MG63 (cell line): Measurements from ENCODE around the gene NUDT8. TPM values are rescaled to one million over a fixed set of nuclear protein-coding genes. Genes with fewer than 3 reads are reported as not detected.

Experiments used
- total RNA-seq: library from RNA; depleted of rRNA; stranded (reverse); fragments of >200 nt; shearing (Covaris generic); gene quantifications from 2 replicates; pipeline ENCODE4 v1.2.3, GENCODE V29; 2014; ENCODE audit warnings: low replicate concordance; rRNA removed

NUDT8 gene
- total RNA-seq, 1 experiment from 2014 or later, result 15.0 TPM

Other genes with a start within 250 kb of the NUDT8 start
- 1.7 and 17.6 TPM in 2 replicates for gene RAD9A, start 238.0 kb downstream of the NUDT8 start, total RNA-seq
- 244 and 262 TPM in 2 replicates for gene PPP1CA, start 228.1 kb downstream of the NUDT8 start, total RNA-seq
- not detected in 2 replicates for gene TBC1D10C, start 225.9 kb downstream of the NUDT8 start, total RNA-seq
- not detected in 2 replicates for gene CARNS1, start 214.3 kb downstream of the NUDT8 start, total RNA-seq
- 77.9 and 121 TPM in 2 replicates for gene RPS6KB2, start 201.4 kb downstream of the NUDT8 start, total RNA-seq
- not detected in 2 replicates for gene PTPRCAP, start 192.3 kb downstream of the NUDT8 start, total RNA-seq
- 58.3 and 96.9 TPM in 2 replicates for gene CORO1B, start 186.5 kb downstream of the NUDT8 start, total RNA-seq
- gene GPR152, start 177.2 kb downstream of the NUDT8 start, total RNA-seq, result not detected in 2 replicates
- 0.26 and 3.0 TPM in 2 replicates for gene CABP4, start 174.6 kb downstream of the NUDT8 start, total RNA-seq
- gene TMEM134, start 160.7 kb downstream of the NUDT8 start, total RNA-seq, result 39.4 and 44.2 TPM in 2 replicates
- gene AIP, start 146.9 kb downstream of the NUDT8 start, total RNA-seq, result 85.1 and 122 TPM in 2 replicates
- gene PITPNM1, start 124.6 kb downstream of the NUDT8 start, total RNA-seq, result 5.5 and 18.9 TPM in 2 replicates
- gene CDK2AP2, start 121.8 kb downstream of the NUDT8 start, total RNA-seq, result 14.1 and 14.8 TPM in 2 replicates
- gene CABP2, start 106.5 kb downstream of the NUDT8 start, total RNA-seq, result not detected in 2 replicates
- gene GSTP1, start 46.1 kb downstream of the NUDT8 start, total RNA-seq, result 280 and 743 TPM in 2 replicates
- 274 and 469 TPM in 2 replicates for gene NDUFV1, start 23.0 kb downstream of the NUDT8 start, total RNA-seq
- not detected in 2 replicates for gene TBX10, start 9.8 kb upstream of the NUDT8 start, total RNA-seq
- not detected in 2 replicates for gene ACY3, start 20.8 kb upstream of the NUDT8 start, total RNA-seq
- gene ALDH3B2, start 44.7 kb upstream of the NUDT8 start, total RNA-seq, result not detected in 2 replicates